ENCODE measurements around the gene PPP2R3C. TPM values are rescaled to one million over a fixed set of nuclear protein-coding genes. Genes with fewer than 3 reads are reported as not detected.

Gene PPP2R3C
- total and polyA plus RNA-seq, 4 donors: 6.9 to 19.4 (median 12.2) TPM

- Histone ChIP-seq H3K4me3 (ENCODE audit: low read depth in 1 of 3, low read length in 3 of 3) (no peak overlapping the region), H3K9me3 (ENCODE audit: control insufficient read depth in 4 of 4, low read length in 3 of 4) (no peaks in the 10 kb centered on the region), H3K27me3 (ENCODE audit: control insufficient read depth in 4 of 4, insufficient read depth in 4 of 4, low read length in 3 of 4) (no peaks in the 10 kb centered on the region), H3K9ac (ENCODE audit: low read depth in 1 of 2, low read length in 2 of 2) (no peak overlapping the region), H3K36me3 (ENCODE audit: control insufficient read depth in 4 of 4, insufficient read depth in 3 of 4, low read depth in 1 of 4, low read length in 3 of 4) (peaks cover 0 to 16% (median 5%) of the 10 kb centered on the region in 4 donors), H3K27ac (ENCODE audit: low read depth in 1 of 2, low read length in 2 of 2) (peak overlapping the region; percentile 62 to 71), H3K4me1 (ENCODE audit: control insufficient read depth in 4 of 4, insufficient read depth in 4 of 4, low read length in 3 of 4) (peaks cover 7 to 17% (median 15%) of the 10 kb centered on the region in 4 donors)
- WGBS: 37% methylated on average over 2 of the region's 2 CpGs
- peak; percentile 38 for TF ChIP-seq FOXA2 (IDR thresholded peaks at IDR 0.05)
- peak; percentile 80 to 83 for TF ChIP-seq JUND (IDR thresholded peaks at IDR 0.05)
- no peak for TF ChIP-seq ATF3 (IDR thresholded peaks at IDR 0.05)
- peak; percentile 51 to 63 for TF ChIP-seq RAD21 (IDR thresholded peaks at IDR 0.05)
- TF ChIP-seq GABPA (IDR thresholded peaks at IDR 0.05 in 1 of 2, conservative IDR thresholded peaks at IDR 0.05 in 1 of 2): peak in 1 of 2 donors; percentile 71
- no peak for TF ChIP-seq CTCF (IDR thresholded peaks at IDR 0.05; ENCODE audit: low read depth, low read length, missing input control)
- peak; percentile 85 for TF ChIP-seq MAX (IDR thresholded peaks at IDR 0.05)
- TF ChIP-seq HNF4G (IDR thresholded peaks at IDR 0.05): peak; percentile 91
- TF ChIP-seq RXRA (IDR thresholded peaks at IDR 0.05): peak; percentile 99
- TF ChIP-seq REST (IDR thresholded peaks at IDR 0.05): peak; percentile 82
- peak; percentile 72 for TF ChIP-seq ZBTB33 (IDR thresholded peaks at IDR 0.05)
- TF ChIP-seq HNF4A (conservative IDR thresholded peaks at IDR 0.05): peak; percentile 97 to 98
- TF ChIP-seq TAF1 (conservative IDR thresholded peaks at IDR 0.05): peak; percentile 27
- peak; percentile 99 for TF ChIP-seq SP1 (IDR thresholded peaks at IDR 0.05)
- TF ChIP-seq NR2F2 (IDR thresholded peaks at IDR 0.05): peak; percentile 65
- TF ChIP-seq FOXA1 (IDR thresholded peaks at IDR 0.05): peak; percentile 73
- TF ChIP-seq EGR1 (IDR thresholded peaks at IDR 0.05; ENCODE audit: low read depth in 2 of 2): peak; percentile 33 to 89
- peak; percentile 66 for TF ChIP-seq YY1 (IDR thresholded peaks at IDR 0.05)
- no peak for DNase-seq (ENCODE audit: low spot score)
Observed at GRCh38 chr14:35078082-35078481, 43.7 kb downstream of the PPP2R3C start.
